Fibroblast of peridontal ligament (primary cell): ENCODE results near the gene GRB10.
"Not testable (repeated sequence)": the region's sequence is repeated elsewhere in the genome, so short reads cannot be mapped to it uniquely, and the experiment has no call there.

Experiments
- DNase-seq: peaks from one replicate; pipeline ENCODE4 v3.0.0-alpha.2; 2010; ENCODE audit errors: extremely low read depth

Gene GRB10

DNA sequence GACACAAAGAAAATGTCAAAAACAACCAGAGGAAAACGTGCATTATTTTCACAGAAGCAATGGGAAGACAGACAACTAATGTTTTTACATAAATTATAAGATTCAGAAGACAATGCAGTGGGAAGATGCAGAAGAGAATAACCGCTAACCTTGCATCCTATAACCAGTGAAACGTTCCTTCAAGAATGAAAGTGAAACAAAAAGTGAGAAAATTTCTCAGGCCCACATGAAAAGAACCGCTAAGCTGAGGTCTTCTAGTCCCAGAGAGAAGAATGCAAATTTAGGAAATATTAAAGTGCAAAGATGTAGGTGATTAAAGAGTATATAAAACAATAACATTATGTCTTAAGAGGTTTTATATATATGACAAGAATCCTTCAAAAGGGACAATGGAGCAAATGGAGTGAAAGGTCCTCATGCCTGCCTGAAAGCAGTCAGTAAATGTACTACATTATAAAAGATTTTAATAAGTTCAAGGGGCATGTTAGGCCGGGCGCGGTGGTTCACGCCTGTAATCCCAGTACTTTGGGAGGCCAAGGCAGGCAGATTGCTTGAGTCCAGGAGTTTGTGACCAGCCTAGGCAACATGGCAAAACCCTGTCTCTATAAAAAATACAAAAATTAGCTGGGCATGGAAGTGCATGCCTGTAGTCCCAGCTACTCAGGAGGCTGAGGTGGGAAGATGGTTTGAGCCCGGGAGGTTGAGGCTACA lies 174.3 kb downstream of the GRB10 start:
- no peak for DNase-seq

GRCh38 chr7:50607524-50608125 lies 175.1 kb downstream of the GRB10 start:
- DNase-seq, result no peak

DNA sequence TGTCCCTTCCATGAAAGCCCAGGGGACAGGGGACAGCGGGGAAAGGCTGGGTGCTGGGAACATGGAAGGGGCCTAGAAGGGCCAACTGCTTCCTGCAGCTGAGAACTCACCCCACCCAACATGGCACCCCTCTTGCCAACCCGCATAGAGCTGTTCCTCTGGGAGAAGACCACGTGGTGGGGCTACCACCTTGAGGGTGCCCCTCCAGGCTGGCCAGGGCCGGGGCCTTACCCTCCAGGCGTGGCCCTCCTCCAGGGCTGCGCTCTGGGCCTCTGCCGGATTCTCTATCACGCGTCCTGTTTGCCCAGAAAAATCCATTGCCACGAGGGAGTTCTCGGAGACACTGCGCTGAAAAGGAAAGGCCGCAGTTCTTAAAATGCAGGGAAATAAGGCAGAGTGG lies 177.6 kb downstream of the GRB10 start:
- no peak for DNase-seq

GRCh38 chr7:50603287-50603686 lies 179.4 kb downstream of the GRB10 start:
- no peak for DNase-seq

DNA sequence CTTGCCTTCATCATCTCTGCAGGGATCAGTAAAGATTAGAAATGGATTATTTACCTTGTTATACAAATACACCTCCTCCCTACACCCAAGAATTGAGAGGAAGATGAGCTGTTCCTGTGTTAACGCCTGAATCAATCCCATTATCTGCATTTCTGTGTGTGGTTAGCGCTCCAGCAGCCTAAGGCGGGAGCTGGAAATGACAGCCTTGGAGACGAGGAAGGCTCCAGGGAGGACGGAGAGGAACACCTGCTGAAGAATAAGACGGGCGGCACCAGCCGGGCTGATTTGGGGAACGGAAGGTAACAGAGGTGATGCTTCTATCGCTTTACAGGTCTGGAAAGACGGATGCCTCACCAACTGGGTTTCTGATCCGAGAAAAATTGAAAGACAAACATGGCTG lies 183.3 kb downstream of the GRB10 start:
- no peak for DNase-seq

GRCh38 chr7:50598460-50599343 lies 184.0 kb downstream of the GRB10 start:
- DNase-seq, result no peak

DNA sequence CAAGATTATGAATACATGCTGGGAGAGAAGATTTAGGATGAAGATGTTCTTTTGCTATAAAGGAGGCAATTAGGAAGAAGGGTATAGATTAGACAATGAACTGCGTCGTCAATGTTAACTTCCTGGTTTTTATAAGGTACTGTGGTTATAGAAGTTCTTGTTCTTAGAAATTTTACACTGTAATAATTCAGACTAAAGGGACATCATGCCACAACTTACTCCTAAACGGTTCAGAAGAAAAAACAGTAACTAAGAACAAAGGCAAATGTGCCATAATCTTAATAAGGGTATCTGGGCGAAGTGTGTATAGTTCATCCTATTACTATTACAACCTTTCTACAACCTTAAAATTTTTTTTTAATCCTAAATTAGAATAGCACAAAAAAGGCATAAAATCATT lies 186.2 kb downstream of the GRB10 start:
- no peak for DNase-seq

DNA sequence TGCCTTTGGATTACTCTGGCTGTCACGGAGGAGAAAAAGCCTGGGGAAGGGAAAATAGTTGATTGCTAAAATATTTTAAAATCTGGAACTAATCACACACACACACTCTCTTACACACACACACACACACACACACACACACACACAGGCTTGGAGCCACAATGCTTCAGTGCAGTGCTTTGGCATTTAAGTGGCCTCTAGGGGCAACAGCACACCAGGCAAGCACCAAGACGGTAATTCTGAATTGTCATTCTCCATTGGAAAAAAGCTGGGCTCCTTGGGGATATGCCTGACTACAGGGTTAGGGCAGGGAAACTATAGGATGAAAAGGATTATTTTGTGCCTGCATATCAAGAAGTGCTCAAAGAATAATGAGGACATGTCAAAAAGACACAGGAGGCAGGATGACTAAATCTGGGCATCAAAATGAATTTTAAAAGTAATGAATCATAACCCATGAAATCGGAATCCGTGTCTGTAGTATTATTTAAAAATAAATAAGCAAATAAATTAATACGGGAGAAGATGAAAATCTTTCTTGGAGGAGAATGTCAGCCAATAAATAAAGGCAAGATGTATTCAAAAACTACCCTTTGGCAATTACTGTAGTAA lies 187.1 kb downstream of the GRB10 start:
- peak; percentile 54 for DNase-seq

GRCh38 chr7:50594734-50595485 lies 187.8 kb downstream of the GRB10 start:
- DNase-seq, result no peak

DNA sequence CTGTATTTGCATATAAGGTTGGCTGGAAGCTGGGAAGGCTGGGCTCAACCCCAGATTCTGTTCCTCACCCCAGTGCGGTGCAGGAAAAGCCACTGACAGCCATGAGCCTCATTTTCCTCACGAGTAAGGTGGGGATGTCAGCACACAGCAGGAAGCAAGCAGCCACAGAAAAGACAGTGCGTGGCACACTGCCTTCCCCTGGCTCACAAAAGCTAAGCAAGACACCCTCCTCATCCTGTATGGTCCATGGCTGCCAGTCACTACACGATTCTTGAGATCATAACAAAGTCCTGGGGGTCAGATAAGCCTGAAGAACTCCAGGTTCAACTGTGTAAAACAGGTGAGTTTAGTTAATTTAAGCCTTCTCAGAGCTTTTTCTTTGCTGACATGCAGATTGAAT lies 188.6 kb downstream of the GRB10 start:
- DNase-seq, result no peak

- DNase-seq, result no peak
Measured at GRCh38 chr7:50592940-50593339, 189.8 kb downstream of the GRB10 start.

DNA sequence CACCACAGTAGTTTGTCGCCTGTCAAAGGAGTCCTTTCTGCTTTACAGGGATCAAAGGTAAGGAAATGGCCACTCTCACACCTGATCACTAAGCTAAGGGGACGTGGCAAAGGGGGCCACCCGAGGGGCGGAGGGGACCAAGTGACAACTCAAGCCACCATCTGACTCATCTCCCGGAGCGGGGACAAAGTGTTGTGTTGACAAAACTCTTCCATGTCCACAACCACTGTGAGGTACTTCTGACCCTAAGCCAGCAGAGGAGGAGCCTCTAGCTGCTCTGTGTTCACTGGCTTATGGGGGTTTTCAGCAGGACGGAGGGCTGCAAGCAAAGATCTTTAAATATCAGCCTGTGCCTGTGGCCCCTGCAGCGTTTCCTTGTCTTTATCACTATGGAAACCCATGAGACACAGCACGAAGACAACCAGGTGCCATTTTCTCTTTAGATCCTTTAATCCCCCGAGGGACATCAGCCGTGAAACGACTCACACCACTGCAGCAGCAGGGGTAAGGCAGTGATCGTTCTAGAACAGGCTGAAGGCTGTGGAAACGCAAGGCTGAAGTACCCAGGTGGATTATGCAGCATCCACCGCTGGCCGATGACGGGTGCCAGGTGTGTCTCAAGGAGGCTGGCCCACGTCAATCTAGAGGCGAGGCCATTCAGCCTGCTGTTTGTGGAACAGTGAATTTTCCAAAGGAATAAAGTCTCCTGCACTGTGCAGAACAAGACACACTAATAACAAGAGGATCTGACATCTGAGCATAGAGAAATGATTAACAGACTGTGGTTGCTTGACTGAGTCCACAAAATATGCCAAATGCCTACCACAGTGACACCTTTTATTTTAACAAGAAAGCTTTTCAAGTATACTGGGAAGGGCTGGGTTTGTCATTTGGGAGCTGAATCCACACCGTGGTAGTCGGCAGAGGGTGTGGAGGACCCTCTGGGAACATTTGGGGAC lies 190.9 kb downstream of the GRB10 start:
- no peak for DNase-seq

GRCh38 chr7:50591098-50591479 lies 191.6 kb downstream of the GRB10 start:
- DNase-seq, result no peak

GRCh38 chr7:50590535-50590934 lies 192.2 kb downstream of the GRB10 start:
- no peak for DNase-seq

DNA sequence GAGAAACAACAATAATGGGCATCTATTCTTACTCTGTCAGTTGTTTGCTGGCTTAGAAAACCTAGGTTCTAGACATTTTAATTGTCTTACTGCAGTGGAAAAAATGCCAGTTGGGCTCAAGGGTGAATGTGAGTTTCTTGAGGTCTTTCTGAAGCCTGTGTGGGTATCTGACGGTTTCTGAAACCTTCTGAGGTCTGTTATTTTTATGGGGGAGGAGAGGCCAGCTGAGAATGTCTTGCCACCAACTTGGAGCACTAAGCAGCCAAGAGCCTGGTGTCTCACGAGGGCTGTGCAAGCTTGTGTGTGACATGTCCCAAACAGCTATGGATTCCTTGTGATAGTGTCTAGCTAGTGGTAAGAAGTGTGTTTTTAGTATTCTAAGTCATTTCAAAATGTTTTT lies 193.3 kb downstream of the GRB10 start:
- DNase-seq, result no peak

DNA sequence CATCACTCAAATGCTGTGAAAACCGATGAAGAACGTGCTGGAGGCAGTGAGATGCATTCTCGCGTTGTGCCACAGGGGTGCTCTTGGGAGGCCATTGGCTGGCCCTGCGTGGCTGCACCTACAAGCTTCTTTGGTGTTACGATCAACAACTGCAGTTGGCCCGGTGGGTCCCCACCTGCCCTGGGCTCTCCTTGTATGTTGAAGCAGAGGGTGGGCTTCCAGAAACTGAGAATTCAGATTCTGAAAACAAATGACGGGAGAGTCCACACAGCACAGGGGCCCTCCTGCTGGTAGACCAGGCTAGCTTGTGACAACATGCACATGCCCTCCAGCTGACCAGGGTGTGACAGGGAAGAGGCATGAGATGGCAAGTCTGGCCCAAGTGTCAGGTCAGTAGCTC lies 193.8 kb downstream of the GRB10 start:
- DNase-seq, result no peak

GRCh38 chr7:50587737-50588136 lies 195.0 kb downstream of the GRB10 start:
- no peak for DNase-seq

DNA sequence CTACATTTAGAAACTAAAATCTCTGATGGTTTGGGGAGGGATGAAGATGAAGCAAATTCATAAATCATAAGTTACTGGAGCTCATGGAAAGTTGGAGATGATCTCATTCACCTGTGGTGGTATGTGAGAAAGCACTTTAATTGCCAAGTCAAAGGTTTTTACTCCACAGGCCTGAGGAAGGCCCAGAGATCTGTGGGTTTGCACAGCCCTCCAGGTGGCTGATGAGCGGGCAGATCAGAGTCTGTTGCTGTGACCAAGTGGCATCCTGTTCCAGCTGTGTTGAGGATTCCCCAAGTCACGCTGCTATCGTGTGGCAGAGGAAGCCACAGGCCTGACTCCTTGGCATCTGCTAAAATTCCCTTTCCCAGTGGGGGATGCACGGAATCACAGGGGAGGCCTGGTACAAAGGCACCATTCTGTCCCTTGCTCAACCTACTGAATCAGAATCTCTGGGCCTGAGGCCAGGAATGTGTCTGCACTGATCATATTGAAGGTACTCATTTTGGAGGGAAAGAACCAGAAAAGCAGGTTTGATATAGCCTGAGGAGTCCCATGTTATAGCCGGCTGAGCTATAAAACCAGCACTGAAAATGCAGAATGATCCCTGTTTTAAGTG lies 197.8 kb downstream of the GRB10 start:
- no peak for DNase-seq

DNA sequence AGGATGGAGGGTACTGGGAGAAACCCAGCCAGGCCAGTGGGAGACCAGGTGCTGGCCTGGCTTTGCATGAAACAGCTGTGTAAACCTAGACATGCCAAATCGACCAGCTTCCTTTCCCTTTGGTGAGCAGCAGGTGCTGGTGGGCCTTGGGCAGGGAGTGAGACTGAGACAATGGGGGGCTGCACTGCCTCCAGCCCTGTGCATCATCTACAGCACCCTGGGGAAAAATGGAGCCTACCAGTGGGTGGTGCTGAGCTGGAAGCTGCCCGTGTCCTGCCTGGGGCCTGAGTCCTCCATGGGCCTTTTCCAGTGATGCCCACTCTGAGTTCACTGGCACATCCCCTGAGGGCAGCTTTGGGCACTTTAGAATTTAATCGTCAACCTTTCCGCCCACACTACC lies 198.3 kb downstream of the GRB10 start:
- no peak for DNase-seq

DNA sequence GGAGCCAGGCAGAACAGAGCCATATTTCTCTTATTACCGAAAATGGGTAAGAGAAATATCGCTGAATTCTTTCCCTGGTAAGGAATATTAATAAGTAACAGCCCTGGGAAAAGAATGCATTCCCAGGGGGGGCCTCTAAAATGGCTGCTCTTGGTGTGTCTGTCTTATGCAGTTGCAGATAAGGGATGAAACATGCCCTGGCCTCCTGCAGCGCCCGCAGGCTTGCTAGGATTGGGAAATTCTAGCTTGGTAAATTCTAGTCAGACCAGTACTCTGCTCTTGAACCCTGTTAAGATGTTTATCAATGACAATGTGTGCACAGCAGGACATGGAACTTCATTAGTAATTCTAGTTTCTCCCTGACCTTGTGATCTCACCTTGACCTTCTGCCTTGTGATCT lies 199.4 kb downstream of the GRB10 start:
- not testable (repeated sequence) for DNase-seq
